SU-DHL-6 (cell line): Measurements from ENCODE around the gene KSR1.

Experiments
- EZH2phosphoT487 ChIP-seq: fragments of 200-600 bp; sonication (generic), shearing (Covaris generic); conservative IDR thresholded peaks from 2 replicates; pipeline ENCODE4 v1.6.1; 2018; ENCODE audit warnings: mild to moderate bottlenecking, antibody characterized with exemption, low read length, moderate library complexity, mixed read lengths
- TF ChIP-seq, protein P1 (sequence below): fragments of 200-600 bp; sonication (generic); IDR thresholded peaks from one replicate; pipeline ENCODE4 v1.5.1; 2017; ENCODE audit warnings: antibody characterized with exemption, mild to moderate bottlenecking, low read length, moderate library complexity; ENCODE audit not compliant: insufficient read depth, poor library complexity, severe bottlenecking

DNA sequence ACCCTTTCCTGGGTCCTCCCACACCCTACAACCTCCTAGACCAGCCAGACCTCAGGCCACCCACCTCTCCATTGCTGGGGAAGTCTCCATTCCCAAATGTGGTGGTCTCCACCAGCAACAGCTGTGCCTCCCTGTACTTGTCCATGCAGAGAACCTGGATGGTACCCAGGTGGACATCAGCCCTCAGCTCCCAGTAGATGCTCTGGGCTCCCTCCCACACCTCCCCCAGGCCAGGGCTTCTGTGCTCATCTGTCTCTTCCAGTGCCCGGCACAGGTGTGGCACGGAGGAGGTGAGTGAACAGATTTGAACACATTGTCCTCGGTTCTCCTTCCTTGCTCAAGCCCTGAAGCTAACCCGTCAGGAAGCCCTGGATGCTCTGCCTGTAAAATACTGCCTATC is 209.3 kb downstream of the KSR1 start:
- TF ChIP-seq, protein P1, sequence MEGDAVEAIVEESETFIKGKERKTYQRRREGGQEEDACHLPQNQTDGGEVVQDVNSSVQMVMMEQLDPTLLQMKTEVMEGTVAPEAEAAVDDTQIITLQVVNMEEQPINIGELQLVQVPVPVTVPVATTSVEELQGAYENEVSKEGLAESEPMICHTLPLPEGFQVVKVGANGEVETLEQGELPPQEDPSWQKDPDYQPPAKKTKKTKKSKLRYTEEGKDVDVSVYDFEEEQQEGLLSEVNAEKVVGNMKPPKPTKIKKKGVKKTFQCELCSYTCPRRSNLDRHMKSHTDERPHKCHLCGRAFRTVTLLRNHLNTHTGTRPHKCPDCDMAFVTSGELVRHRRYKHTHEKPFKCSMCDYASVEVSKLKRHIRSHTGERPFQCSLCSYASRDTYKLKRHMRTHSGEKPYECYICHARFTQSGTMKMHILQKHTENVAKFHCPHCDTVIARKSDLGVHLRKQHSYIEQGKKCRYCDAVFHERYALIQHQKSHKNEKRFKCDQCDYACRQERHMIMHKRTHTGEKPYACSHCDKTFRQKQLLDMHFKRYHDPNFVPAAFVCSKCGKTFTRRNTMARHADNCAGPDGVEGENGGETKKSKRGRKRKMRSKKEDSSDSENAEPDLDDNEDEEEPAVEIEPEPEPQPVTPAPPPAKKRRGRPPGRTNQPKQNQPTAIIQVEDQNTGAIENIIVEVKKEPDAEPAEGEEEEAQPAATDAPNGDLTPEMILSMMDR: no peak
- no peak for TF ChIP-seq EZH2phosphoT487
